ENCODE results near the gene TERB1.

TERB1 gene

DNA sequence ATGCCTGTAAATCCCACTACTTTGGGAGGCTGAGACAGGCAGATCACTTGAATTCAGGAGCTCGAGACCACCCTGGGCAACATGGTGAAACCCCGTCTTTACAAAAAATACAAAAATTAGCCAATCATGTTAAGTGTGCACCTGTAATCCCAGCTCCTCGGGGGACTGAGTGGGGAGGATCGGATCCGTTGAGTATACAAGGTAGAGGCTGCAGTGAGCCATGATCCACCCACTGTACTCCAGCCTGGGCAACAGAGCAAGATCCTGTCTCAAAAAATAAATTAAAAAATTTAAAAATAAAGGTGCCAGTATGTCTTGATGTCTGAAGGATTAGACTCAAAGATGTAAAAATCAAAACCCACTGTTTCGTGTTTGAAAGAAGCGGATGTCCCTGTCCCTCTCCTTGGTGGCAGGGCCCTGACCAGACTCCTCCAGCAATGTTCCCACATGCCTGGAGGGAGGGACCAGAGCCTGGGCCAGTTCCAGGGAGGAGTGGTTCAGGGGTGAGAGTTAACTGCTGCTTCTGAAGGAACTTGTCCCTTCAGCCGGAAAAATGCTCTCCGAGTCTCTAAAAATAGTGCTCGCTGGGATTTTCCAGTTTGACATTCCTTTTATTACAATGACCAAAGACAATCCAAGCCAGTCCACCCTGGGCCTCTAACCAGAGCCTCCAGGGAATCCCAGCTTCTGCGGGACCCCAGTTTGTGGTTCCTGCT, 95.4 kb downstream of the TERB1 start:
- peak; percentile 34 for DNase-seq (ENCODE audit: low spot score)
- no peak for FAIRE-seq
